HG03135 (cell line): Measurements from ENCODE around the gene NRCAM.
"Not testable (repeated sequence)": the region's sequence is repeated elsewhere in the genome, so short reads cannot be mapped to it uniquely, and the experiment has no call there.

Experiments used
- ATAC-seq: cut with Tn5 transposase; IDR thresholded peaks from one replicate; pipeline ENCODE4 v1.9.1; 2021; ENCODE audit warnings: mild to moderate bottlenecking, moderate library complexity; ENCODE audit not compliant: unreplicated experiment

Gene NRCAM

GRCh38 chr7:108351729-108352131, 104.5 kb downstream of the NRCAM start:
- ATAC-seq: no peak

- no peak for ATAC-seq
Observed at GRCh38 chr7:108348913-108349312, 107.3 kb downstream of the NRCAM start.

- ATAC-seq: no peak
Observed at GRCh38 chr7:108347616-108348015, 108.6 kb downstream of the NRCAM start.

- ATAC-seq: no peak
Observed at GRCh38 chr7:108345710-108346336, 110.4 kb downstream of the NRCAM start.

GRCh38 chr7:108340856-108341411, 115.3 kb downstream of the NRCAM start:
- ATAC-seq: no peak

- ATAC-seq: not testable (repeated sequence)
Observed at GRCh38 chr7:108340406-108340805, 115.8 kb downstream of the NRCAM start.

GRCh38 chr7:108335269-108335918, 120.8 kb downstream of the NRCAM start:
- no peak for ATAC-seq

- ATAC-seq: no peak
Observed at GRCh38 chr7:108332937-108333336, 123.3 kb downstream of the NRCAM start.

GRCh38 chr7:108331971-108332370, 124.3 kb downstream of the NRCAM start:
- no peak for ATAC-seq

- no peak for ATAC-seq
Observed at GRCh38 chr7:108330227-108330626, 126.0 kb downstream of the NRCAM start.

- no peak for ATAC-seq
Observed at GRCh38 chr7:108329514-108329913, 126.7 kb downstream of the NRCAM start.

GRCh38 chr7:108328174-108328651, 128.0 kb downstream of the NRCAM start:
- ATAC-seq: peak; percentile 68

- no peak for ATAC-seq
Observed at GRCh38 chr7:108327353-108327752, 128.9 kb downstream of the NRCAM start.

- ATAC-seq: no peak
Observed at GRCh38 chr7:108326938-108327337, 129.3 kb downstream of the NRCAM start.

- ATAC-seq: no peak
Observed at GRCh38 chr7:108324053-108325038, 131.9 kb downstream of the NRCAM start.

- ATAC-seq: no peak
Observed at GRCh38 chr7:108322925-108323832, 133.1 kb downstream of the NRCAM start.

- no peak for ATAC-seq
Observed at GRCh38 chr7:108322046-108322445, 134.2 kb downstream of the NRCAM start.

GRCh38 chr7:108321359-108321758, 134.9 kb downstream of the NRCAM start:
- no peak for ATAC-seq

- ATAC-seq: no peak
Observed at GRCh38 chr7:108316708-108317107, 139.5 kb downstream of the NRCAM start.

- ATAC-seq: no peak
Observed at GRCh38 chr7:108314551-108314950, 141.7 kb downstream of the NRCAM start.
